Measurements from ENCODE around the gene AGRP.
A peak's percentile ranks its signal among the peaks of the same experiment; 100 is the strongest.

Gene AGRP

GRCh38 chr16:67460168-67460567 lies 23.2 kb downstream of the AGRP start:
- H3K36me3 ChIP-seq, result peaks cover 88% of the 10 kb centered on the region
- H3K27ac ChIP-seq, result peak overlapping the region; percentile 35
- H3K27me3 ChIP-seq, result no peaks in the 10 kb centered on the region

GRCh38 chr16:67459861-67460150 lies 23.5 kb downstream of the AGRP start:
- peaks cover 9 to 25% of the 10 kb centered on the region in 2 experiments for H3K4me1 ChIP-seq (ENCODE audit: control insufficient read depth in 1 of 2, insufficient read depth in 1 of 2, low read depth in 1 of 2, low read length in 1 of 2)
- H3K27me3 ChIP-seq, result no peaks in the 10 kb centered on the region
- peaks cover 88% of the 10 kb centered on the region for H3K36me3 ChIP-seq
- H3K27ac ChIP-seq, result peak overlapping the region; percentile 35
- no peak overlapping the region for H3K4me3 ChIP-seq (ENCODE audit: low read depth in 1 of 2, low read length in 1 of 2)
- H3K9me3 ChIP-seq, result no peaks in the 10 kb centered on the region
- no peak for TF ChIP-seq CTCF (IDR thresholded peaks at IDR 0.05)

More at GRCh38 chr16:67460168-67460567, 23.2 kb downstream of the AGRP start:
- TF ChIP-seq CTCF (IDR thresholded peaks at IDR 0.05), result no peak
- H3K9me3 ChIP-seq, result no peaks in the 10 kb centered on the region
- H3K4me3 ChIP-seq (ENCODE audit: low read depth in 1 of 2, low read length in 1 of 2), result no peak overlapping the region
- peaks cover 10 to 25% of the 10 kb centered on the region in 2 experiments for H3K4me1 ChIP-seq (ENCODE audit: control insufficient read depth in 1 of 2, insufficient read depth in 1 of 2, low read depth in 1 of 2, low read length in 1 of 2)

- Histone ChIP-seq H3K36me3 (peaks cover 89% of the 10 kb centered on the region), H3K4me3 (ENCODE audit: low read depth in 1 of 2, low read length in 1 of 2) (no peak overlapping the region), H3K27me3 (no peaks in the 10 kb centered on the region), H3K9me3 (no peaks in the 10 kb centered on the region), H3K4me1 (ENCODE audit: control insufficient read depth in 1 of 2, insufficient read depth in 1 of 2, low read depth in 1 of 2, low read length in 1 of 2) (peaks cover 9 to 25% of the 10 kb centered on the region in 2 experiments), H3K27ac (peak overlapping the region; percentile 35)
- TF ChIP-seq CTCF (IDR thresholded peaks at IDR 0.05), result no peak
Measured at GRCh38 chr16:67459066-67459860, 24.1 kb downstream of the AGRP start.

- no peak overlapping the region for H3K27ac ChIP-seq
Measured at GRCh38 chr16:67458121-67458641, 25.2 kb downstream of the AGRP start.

GRCh38 chr16:67457611-67458010 lies 25.7 kb downstream of the AGRP start:
- no peak for TF ChIP-seq CTCF (IDR thresholded peaks at IDR 0.05)
- Histone ChIP-seq H3K4me1 (ENCODE audit: control insufficient read depth in 1 of 2, insufficient read depth in 1 of 2, low read depth in 1 of 2, low read length in 1 of 2) (peaks cover 9 to 25% of the 10 kb centered on the region in 2 experiments), H3K27ac (no peak overlapping the region), H3K27me3 (no peaks in the 10 kb centered on the region), H3K9me3 (no peaks in the 10 kb centered on the region), H3K4me3 (ENCODE audit: low read depth in 1 of 2, low read length in 1 of 2) (no peak overlapping the region), H3K36me3 (peaks cover 91% of the 10 kb centered on the region)

More at GRCh38 chr16:67458121-67458641, 25.2 kb downstream of the AGRP start:
- no peak for TF ChIP-seq CTCF (IDR thresholded peaks at IDR 0.05)
- Histone ChIP-seq H3K36me3 (peaks cover 91% of the 10 kb centered on the region), H3K9me3 (no peaks in the 10 kb centered on the region), H3K27me3 (no peaks in the 10 kb centered on the region), H3K4me1 (ENCODE audit: control insufficient read depth in 1 of 2, insufficient read depth in 1 of 2, low read depth in 1 of 2, low read length in 1 of 2) (peaks cover 9 to 25% of the 10 kb centered on the region in 2 experiments), H3K4me3 (ENCODE audit: low read depth in 1 of 2, low read length in 1 of 2) (no peak overlapping the region)
